GM21447 (cell line): Measurements from ENCODE around the gene ZNF503.

Source experiments
- ATAC-seq: cut with Tn5 transposase; IDR thresholded peaks from one replicate; pipeline ENCODE4 v1.9.1; 2021; ENCODE audit not compliant: unreplicated experiment

Gene ZNF503

GRCh38 chr10:75356484-75356883 is 45.1 kb downstream of the ZNF503 start:
- no peak for ATAC-seq

DNA sequence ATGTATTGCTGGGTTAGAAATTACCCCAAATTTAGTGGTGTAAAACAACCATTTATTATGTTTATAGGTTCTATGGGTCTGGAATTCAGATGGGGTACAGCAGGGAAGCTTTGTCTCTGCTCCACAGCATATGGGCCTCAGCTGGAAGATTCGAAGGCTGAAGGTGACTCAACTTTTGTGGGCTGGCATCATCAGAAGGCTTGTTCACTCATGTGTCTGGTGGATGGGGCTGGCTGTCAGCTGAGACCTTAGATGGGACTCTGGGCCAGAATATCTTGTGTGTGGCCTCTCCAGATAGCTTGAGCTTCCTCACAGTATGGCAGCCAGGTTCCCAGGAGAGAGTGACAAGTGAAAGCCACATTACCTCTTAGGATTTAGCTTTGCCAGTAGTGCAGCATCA is 45.9 kb downstream of the ZNF503 start:
- ATAC-seq, result no peak

DNA sequence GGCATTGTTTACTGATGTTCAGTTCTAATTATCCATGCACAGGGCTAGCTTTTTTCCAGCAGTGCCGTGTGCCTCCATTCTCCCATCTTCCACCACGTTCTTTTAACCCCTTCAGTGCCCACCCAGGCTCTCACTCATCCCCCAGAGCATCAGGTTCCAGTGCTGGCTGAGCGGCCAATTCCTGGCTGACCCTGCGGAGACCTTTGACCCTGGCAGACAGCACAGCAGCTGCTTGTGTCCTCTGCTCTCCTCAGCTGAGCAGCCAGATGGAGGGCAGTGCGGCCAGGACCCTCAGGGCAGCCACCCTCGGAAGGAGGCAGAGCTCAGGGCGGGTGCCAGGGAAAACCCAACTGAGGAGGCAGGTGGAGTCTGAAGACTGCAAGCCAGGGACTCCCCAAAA is 48.4 kb downstream of the ZNF503 start:
- ATAC-seq, result no peak

- no peak for ATAC-seq
Measured at GRCh38 chr10:75352650-75353049, 48.9 kb downstream of the ZNF503 start.

- no peak for ATAC-seq
Measured at GRCh38 chr10:75351637-75352036, 49.9 kb downstream of the ZNF503 start.

DNA sequence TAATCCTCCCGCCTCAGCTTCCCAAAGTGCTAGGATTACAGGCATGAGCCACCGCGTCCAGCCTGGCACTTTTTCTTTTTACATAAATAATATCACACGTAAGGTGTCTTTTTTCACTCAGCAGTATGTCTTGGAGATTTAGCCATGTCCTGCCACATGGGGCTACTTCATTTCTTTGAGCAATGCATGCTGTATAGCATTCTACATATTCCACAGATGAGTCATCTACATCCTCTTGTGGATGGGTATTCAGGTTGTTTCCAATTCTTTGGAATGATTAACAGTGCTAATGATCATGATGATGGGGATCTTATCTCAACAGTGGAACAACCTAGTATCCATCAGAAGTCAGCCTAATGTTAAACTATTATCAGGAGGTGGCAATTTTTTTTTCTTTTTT is 50.8 kb downstream of the ZNF503 start:
- no peak for ATAC-seq
